ENCODE measurements around the gene VGF. TPM values are rescaled to one million over a fixed set of nuclear protein-coding genes. Genes with fewer than 3 reads are reported as not detected.

Gene VGF
- total RNA-seq, 4 donors from 2014 or later, result not detected

- ATAC-seq, result no peak
- DNase-seq, result no peak
- H3K36me3 ChIP-seq, result no peaks in the 10 kb centered on the region
- TF ChIP-seq CTCF (IDR thresholded peaks at IDR 0.05 in 4 of 5, conservative IDR thresholded peaks at IDR 0.05 in 1 of 5) (no peak), POLR2A (IDR thresholded peaks at IDR 0.05) (no peak)
- intact Hi-C loops (cut with DNase I; ENCODE audit: low total_unique reads), result no loop called here
- no peak overlapping the region for H3K27ac ChIP-seq
- no peaks in the 10 kb centered on the region for H3K9me3 ChIP-seq
- peaks cover 79 to 93% (median 86%) of the 10 kb centered on the region in 3 donors for H3K27me3 ChIP-seq
- in situ Hi-C loops (cut with MboI; ENCODE audit: low sequenced_read_pairs in 4 of 4), result no loop called here
- H3K4me3 ChIP-seq, result no peak overlapping the region
- peaks cover 8 to 19% of the 10 kb centered on the region in 2 donors for H3K4me1 ChIP-seq
Measured at GRCh38 chr7:101177644-101178043, 12.3 kb upstream of the VGF start.

- TF ChIP-seq POLR2A (IDR thresholded peaks at IDR 0.05) (no peak), CTCF (IDR thresholded peaks at IDR 0.05 in 4 of 5, conservative IDR thresholded peaks at IDR 0.05 in 1 of 5) (no peak)
- Histone ChIP-seq H3K4me1 (peaks cover 8 to 25% of the 10 kb centered on the region in 2 donors), H3K36me3 (no peaks in the 10 kb centered on the region), H3K4me3 (no peak overlapping the region), H3K27me3 (peaks cover 91 to 100% (median 98%) of the 10 kb centered on the region in 3 donors), H3K27ac (no peak overlapping the region), H3K9me3 (no peaks in the 10 kb centered on the region)
- no peak for ATAC-seq
- in situ Hi-C loops (cut with MboI; ENCODE audit: low sequenced_read_pairs in 4 of 4) (no loop called here), intact Hi-C loops (cut with DNase I; ENCODE audit: low total_unique reads) (no loop called here)
- DNase-seq, result no peak
Measured at GRCh38 chr7:101175664-101176063, 10.3 kb upstream of the VGF start.

- peak overlapping the region in 1 of 4 donors; percentile 46 for H3K4me3 ChIP-seq
- peaks cover 90 to 100% (median 98%) of the 10 kb centered on the region in 3 donors for H3K27me3 ChIP-seq
- H3K9me3 ChIP-seq, result no peaks in the 10 kb centered on the region
- intact Hi-C loops (cut with DNase I; ENCODE audit: low total_unique reads) (no loop called here), in situ Hi-C loops (cut with MboI; ENCODE audit: low sequenced_read_pairs in 4 of 4) (no loop called here)
- TF ChIP-seq POLR2A (IDR thresholded peaks at IDR 0.05) (no peak), CTCF (IDR thresholded peaks at IDR 0.05 in 4 of 5, conservative IDR thresholded peaks at IDR 0.05 in 1 of 5) (no peak)
- H3K36me3 ChIP-seq, result no peaks in the 10 kb centered on the region
- no peak overlapping the region for H3K27ac ChIP-seq
- ATAC-seq, result no peak
- H3K4me1 ChIP-seq, result peaks cover 14 to 33% of the 10 kb centered on the region in 2 donors
- no peak for DNase-seq
Measured at GRCh38 chr7:101174322-101174854, 9.0 kb upstream of the VGF start.

- DNase-seq (no peak), ATAC-seq (no peak)
- Histone ChIP-seq H3K9me3 (no peaks in the 10 kb centered on the region), H3K27me3 (peaks cover 91 to 100% (median 98%) of the 10 kb centered on the region in 3 donors), H3K36me3 (no peaks in the 10 kb centered on the region), H3K27ac (no peak overlapping the region), H3K4me1 (peaks cover 14 to 31% of the 10 kb centered on the region in 2 donors), H3K4me3 (peak overlapping the region in 3 of 4 donors; percentile 30 to 46 (median 35))
- intact Hi-C loops (cut with DNase I; ENCODE audit: low total_unique reads) (no loop called here), in situ Hi-C loops (cut with MboI; ENCODE audit: low sequenced_read_pairs in 4 of 4) (no loop called here)
- TF ChIP-seq POLR2A (IDR thresholded peaks at IDR 0.05) (no peak), CTCF (IDR thresholded peaks at IDR 0.05 in 4 of 5, conservative IDR thresholded peaks at IDR 0.05 in 1 of 5) (no peak)
Measured at GRCh38 chr7:101173752-101174244, 8.4 kb upstream of the VGF start.

Measured in gastrocnemius medialis (tissue), 4 donors.